ENCODE results near the gene CKAP2L.

- TF ChIP-seq CTCF (IDR thresholded peaks at IDR 0.05; ENCODE audit: extremely low read depth in 1 of 2, insufficient read depth in 1 of 2, low read depth in 1 of 2, low read length in 2 of 2) = no peak
- TF ChIP-seq, protein P1, sequence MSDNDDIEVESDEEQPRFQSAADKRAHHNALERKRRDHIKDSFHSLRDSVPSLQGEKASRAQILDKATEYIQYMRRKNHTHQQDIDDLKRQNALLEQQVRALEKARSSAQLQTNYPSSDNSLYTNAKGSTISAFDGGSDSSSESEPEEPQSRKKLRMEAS (IDR thresholded peaks at IDR 0.05; ENCODE audit: insufficient read depth, insufficient read length) = no peak
These were observed 50.9 kb downstream of the CKAP2L start for GRCh38 chr2:112713585-112713925.

Data from endothelial cell of umbilical vein (primary cell).